Adrenal gland (tissue), 5 donors: Measurements from ENCODE around the gene ARL15.

ENCODE experiments used
- CTCF ChIP-seq, 6 experiments: fragments of 450-650 bp in 4 of 6; fragments of 200-600 bp in 2 of 6; sonication (generic) in 1 of 6; IDR thresholded peaks; 1 replicate in 5 of 6; 2 replicates in 1 of 6; pipeline versions ENCODE4 v1.5.1 to v1.8.0; 2016 to 2021; ENCODE audit warnings: antibody characterized with exemption in 6 of 6, mild to moderate bottlenecking in 2 of 6, moderate library complexity in 1 of 6
- POLR2A ChIP-seq, 2 donors: fragments of 450-650 bp; IDR thresholded peaks; one replicate each; pipeline ENCODE4 v1.6.1; 2017; ENCODE audit warnings: antibody characterized with exemption in 2 of 2, mild to moderate bottlenecking in 2 of 2, moderate library complexity in 1 of 2
- donor health status: DM: no; HTN: no; CAD: no.

- TF ChIP-seq CTCF (IDR thresholded peaks at IDR 0.05) (no peak), POLR2A (IDR thresholded peaks at IDR 0.05) (no peak)
Measured at GRCh38 chr5:54224103-54224826, 86.1 kb downstream of the ARL15 start.
